ENCODE results near the gene NPTN.

Gene NPTN

GRCh38 chr15:73601451-73602445 is 31.4 kb downstream of the NPTN start:
- Histone ChIP-seq H3K9me3 (replicated peaks; ENCODE audit: insufficient read depth, low read length) (no peaks in the 10 kb centered on the region), H3K79me2 (ENCODE audit: low read length) (peaks cover 95% of the 10 kb centered on the region), H2AFZ (ENCODE audit: low read length) (no peak overlapping the region), H3K4me3 (ENCODE audit: low read length) (no peak overlapping the region), H3K9ac (ENCODE audit: low read length) (no peak overlapping the region), H3F3A (ENCODE audit: insufficient read depth, low read length) (no peaks in the 10 kb centered on the region), H3K27me3 (replicated peaks; ENCODE audit: insufficient read depth, low read length) (no peaks in the 10 kb centered on the region), H3K4me2 (ENCODE audit: low read depth, low read length) (no peak overlapping the region), H3K9me2 (replicated peaks; ENCODE audit: insufficient read depth, low read length) (no peaks in the 10 kb centered on the region), H3K36me3 (replicated peaks; ENCODE audit: insufficient read depth, low read length) (no peaks in the 10 kb centered on the region), H3K4me1 (ENCODE audit: low read length) (no peaks in the 10 kb centered on the region), H4K20me1 (ENCODE audit: insufficient read depth, low read length) (peaks cover 14% of the 10 kb centered on the region), H3K27ac (ENCODE audit: low read length) (no peak overlapping the region)
- TF ChIP-seq EZH2phosphoT487 (IDR thresholded peaks at IDR 0.05; ENCODE audit: low read length) (no peak), CTCF (IDR thresholded peaks at IDR 0.05; ENCODE audit: low read length) (no peak), EZH2 (optimal IDR thresholded peaks at IDR 0.05; ENCODE audit: low read depth, low read length) (no peak)
- DNase-seq = no peak

DNA sequence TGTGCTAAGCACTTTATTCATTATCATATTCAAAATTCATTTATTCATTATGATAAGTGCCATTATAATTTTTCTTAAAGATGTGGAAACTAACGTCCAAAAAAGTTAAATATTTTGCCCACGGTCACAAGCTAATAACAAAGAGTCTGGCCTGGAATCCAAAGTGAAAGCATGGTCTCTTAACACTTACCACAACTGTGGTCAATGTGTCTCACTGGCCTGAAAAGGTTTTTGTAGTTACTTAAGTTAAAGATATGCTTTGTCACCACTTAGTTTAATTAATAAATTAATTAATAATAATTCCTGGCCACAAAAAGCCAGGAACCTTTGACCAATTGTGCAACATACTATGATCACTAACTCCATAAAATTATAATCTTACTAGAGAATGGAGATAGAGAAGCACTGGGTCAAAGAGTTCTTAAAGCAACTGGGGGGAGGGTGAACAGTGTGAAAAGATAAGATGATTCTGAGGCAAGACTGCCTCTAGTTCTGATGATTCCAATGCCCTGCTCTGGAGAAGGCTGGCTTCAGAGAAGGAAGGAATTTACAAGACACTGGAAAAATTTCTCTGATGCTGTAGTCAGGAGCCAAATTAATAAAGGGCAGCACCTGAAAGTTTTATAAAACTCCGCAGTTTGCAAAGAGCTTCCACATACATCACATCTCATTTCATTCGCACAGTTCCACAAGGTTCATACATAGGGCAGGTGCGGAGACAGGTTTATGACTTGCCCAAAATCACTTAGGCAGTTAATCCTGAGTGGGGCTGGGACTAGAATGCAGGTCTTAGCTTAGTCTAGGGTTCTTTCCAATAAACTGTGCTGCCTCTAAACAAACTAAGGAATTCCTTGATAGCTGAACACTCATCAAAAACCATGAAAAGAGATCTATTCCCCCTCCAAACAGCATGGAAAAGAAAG is 32.5 kb downstream of the NPTN start:
- Histone ChIP-seq H3K27me3 (replicated peaks; ENCODE audit: insufficient read depth, low read length) (no peaks in the 10 kb centered on the region), H2AFZ (ENCODE audit: low read length) (no peak overlapping the region), H4K20me1 (ENCODE audit: insufficient read depth, low read length) (peaks cover 14% of the 10 kb centered on the region), H3K4me1 (ENCODE audit: low read length) (no peaks in the 10 kb centered on the region), H3K9ac (ENCODE audit: low read length) (no peak overlapping the region), H3K27ac (ENCODE audit: low read length) (no peak overlapping the region), H3K4me2 (ENCODE audit: low read depth, low read length) (no peak overlapping the region), H3K9me3 (replicated peaks; ENCODE audit: insufficient read depth, low read length) (no peaks in the 10 kb centered on the region), H3K36me3 (replicated peaks; ENCODE audit: insufficient read depth, low read length) (no peaks in the 10 kb centered on the region), H3K9me2 (replicated peaks; ENCODE audit: insufficient read depth, low read length) (no peaks in the 10 kb centered on the region), H3F3A (ENCODE audit: insufficient read depth, low read length) (no peaks in the 10 kb centered on the region), H3K79me2 (ENCODE audit: low read length) (peaks cover 87% of the 10 kb centered on the region), H3K4me3 (ENCODE audit: low read length) (no peak overlapping the region)
- TF ChIP-seq EZH2phosphoT487 (IDR thresholded peaks at IDR 0.05; ENCODE audit: low read length) = no peak
- TF ChIP-seq EZH2 (optimal IDR thresholded peaks at IDR 0.05; ENCODE audit: low read depth, low read length) = no peak
- TF ChIP-seq CTCF (IDR thresholded peaks at IDR 0.05; ENCODE audit: low read length) = no peak
- DNase-seq = no peak

DNA sequence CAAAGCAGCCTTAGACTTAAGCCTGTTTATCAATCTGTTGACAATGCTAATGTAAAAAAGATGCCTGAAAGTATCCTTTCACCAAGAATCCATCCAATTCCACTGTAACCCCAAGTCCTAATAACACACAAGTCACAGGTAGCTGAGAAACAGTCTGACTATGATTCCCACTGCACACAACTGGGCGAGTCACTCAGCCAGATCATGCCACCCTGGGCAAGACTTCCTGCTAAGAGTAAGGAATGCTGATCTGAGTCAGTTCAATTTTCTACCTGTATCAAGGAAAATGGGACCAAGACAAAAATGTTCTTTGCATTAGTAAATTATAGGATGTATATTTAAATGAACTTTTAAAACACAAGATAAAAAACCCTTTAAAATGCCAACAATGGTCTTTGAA is 33.3 kb downstream of the NPTN start:
- Histone ChIP-seq H3K36me3 (replicated peaks; ENCODE audit: insufficient read depth, low read length) (no peaks in the 10 kb centered on the region), H3F3A (ENCODE audit: insufficient read depth, low read length) (no peaks in the 10 kb centered on the region), H3K27ac (ENCODE audit: low read length) (no peak overlapping the region), H3K79me2 (ENCODE audit: low read length) (peaks cover 83% of the 10 kb centered on the region), H3K27me3 (replicated peaks; ENCODE audit: insufficient read depth, low read length) (no peaks in the 10 kb centered on the region), H2AFZ (ENCODE audit: low read length) (no peak overlapping the region), H3K4me3 (ENCODE audit: low read length) (no peak overlapping the region), H3K9me2 (replicated peaks; ENCODE audit: insufficient read depth, low read length) (no peaks in the 10 kb centered on the region), H3K4me2 (ENCODE audit: low read depth, low read length) (no peak overlapping the region), H3K9ac (ENCODE audit: low read length) (no peak overlapping the region), H4K20me1 (ENCODE audit: insufficient read depth, low read length) (peaks cover 14% of the 10 kb centered on the region), H3K9me3 (replicated peaks; ENCODE audit: insufficient read depth, low read length) (no peaks in the 10 kb centered on the region), H3K4me1 (ENCODE audit: low read length) (no peaks in the 10 kb centered on the region)
- no peak for TF ChIP-seq EZH2phosphoT487 (IDR thresholded peaks at IDR 0.05; ENCODE audit: low read length)
- no peak for TF ChIP-seq EZH2 (optimal IDR thresholded peaks at IDR 0.05; ENCODE audit: low read depth, low read length)
- TF ChIP-seq CTCF (IDR thresholded peaks at IDR 0.05; ENCODE audit: low read length) = no peak
- DNase-seq = no peak
